Measurements from ENCODE around the gene EXD2. TPM values are rescaled to one million over a fixed set of nuclear protein-coding genes. Genes with fewer than 3 reads are reported as not detected.
"Not testable (repeated sequence)": the region's sequence is repeated elsewhere in the genome, so short reads cannot be mapped to it uniquely, and the experiment has no call there.

Gene EXD2
- total RNA-seq, 1 donor = 2.9 TPM

DNA sequence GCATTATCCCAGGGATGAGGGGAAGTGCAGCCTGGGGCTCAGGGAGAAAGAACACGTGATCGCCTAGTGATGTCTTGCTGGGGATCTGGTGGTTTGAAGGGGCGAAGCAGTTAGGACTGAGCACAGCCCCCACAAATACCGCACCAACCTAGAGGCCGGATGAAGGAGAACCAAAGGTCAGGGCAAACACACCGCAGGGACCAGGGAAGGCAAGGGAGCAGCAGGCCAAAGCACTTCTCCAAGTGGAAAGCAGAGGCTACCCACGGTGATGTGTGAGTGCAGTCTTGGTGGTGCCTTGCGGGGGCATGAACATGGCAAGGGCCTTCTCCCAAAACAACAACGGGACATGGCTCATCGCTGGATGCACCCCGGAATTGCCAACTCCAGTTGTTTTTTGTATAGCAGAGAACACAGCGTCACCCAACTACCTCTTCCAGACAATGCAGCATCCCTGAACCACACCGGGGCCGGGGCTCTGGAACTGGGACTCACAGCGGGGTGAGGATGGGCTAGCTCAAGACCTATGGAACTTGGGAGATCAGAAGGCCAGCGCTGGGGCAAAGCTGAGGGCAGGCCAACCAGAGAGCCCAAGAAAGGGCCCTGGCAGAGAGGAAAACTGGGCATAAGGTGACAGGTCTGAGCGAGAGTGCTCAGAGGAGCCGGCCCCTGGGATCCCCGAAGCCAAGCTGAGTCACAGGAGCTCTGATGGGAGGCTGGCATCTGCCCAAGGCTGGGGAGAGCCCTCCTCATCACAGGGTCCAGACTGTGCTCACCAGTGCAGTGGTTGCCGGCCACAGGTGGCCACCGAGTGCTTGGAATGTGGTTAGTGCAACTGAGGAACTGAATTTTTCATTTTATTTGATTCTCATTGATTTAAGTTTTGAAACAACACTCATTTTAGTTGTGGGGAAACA is 79.8 kb downstream of the EXD2 start:
- Histone ChIP-seq H3K27me3 (ENCODE audit: insufficient read depth, low read length) (no peaks in the 10 kb centered on the region), H3K4me1 (ENCODE audit: insufficient read depth, low read length) (no peaks in the 10 kb centered on the region), H3K9me3 (ENCODE audit: low read depth, low read length) (no peaks in the 10 kb centered on the region), H3K4me3 (ENCODE audit: low read length) (no peak overlapping the region)

DNA sequence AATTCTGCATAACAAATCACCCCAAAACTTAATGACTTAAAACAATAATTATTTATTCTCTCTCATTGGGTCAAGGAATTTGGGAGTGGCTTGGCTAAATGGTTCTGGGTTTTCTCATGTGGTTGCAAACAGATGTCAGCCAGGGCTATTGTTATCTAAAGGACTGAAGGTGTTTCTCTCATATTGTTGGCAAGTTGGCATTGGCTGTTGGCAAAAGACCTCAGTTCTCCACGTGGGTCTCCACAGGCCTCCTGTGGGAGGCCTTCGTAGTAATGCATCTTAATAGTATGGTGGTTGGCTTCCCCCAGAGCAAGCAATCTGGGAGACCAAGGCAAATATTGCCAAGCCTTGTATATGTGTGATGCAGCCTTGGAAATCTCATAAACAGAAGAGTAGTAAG is 83.0 kb downstream of the EXD2 start:
- H3K4me3 ChIP-seq (ENCODE audit: low read length) = no peak overlapping the region
- H3K4me1 ChIP-seq (ENCODE audit: insufficient read depth, low read length) = no peaks in the 10 kb centered on the region
- H3K27me3 ChIP-seq (ENCODE audit: insufficient read depth, low read length) = no peaks in the 10 kb centered on the region
- no peaks in the 10 kb centered on the region for H3K9me3 ChIP-seq (ENCODE audit: low read depth, low read length)

DNA sequence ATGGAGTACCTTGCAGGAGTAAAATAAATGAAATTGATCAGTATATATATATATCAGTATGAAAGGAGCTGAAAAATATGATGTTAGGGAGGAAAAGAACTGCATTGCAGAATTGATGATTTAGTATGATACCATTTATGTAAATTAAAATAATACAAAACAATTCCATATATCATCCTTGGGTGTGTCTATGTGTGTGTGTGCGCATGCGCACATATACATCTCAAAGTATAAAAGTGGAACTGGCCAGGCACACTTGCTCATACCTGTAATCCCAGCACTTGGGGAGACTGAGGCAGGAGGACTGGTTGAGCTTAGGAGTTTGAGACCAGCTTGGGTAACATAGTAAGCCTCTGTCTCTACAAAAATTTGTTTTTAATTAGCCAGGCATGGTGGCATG is 84.0 kb downstream of the EXD2 start:
- H3K27me3 ChIP-seq (ENCODE audit: insufficient read depth, low read length) = no peaks in the 10 kb centered on the region
- H3K4me3 ChIP-seq (ENCODE audit: low read length) = no peak overlapping the region
- no peaks in the 10 kb centered on the region for H3K4me1 ChIP-seq (ENCODE audit: insufficient read depth, low read length)
- no peaks in the 10 kb centered on the region for H3K9me3 ChIP-seq (ENCODE audit: low read depth, low read length)

DNA sequence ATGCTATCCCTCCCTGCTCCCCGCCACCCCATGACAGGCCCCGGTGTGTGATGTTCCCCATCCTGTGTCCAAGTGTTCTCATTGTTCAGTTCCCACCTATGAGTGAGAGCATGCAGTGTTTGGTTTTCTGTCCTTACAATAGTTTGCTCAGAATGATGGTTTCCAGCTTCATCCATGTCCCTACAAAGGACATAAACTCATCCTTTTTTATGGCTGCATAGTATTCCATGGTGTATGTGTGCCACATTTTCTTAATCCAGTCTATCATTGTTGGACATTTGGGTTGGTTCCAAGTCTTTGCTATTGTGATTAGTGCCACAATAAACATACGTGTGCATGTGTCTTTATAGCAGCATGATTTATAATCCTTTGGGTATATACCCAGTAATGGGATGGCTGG is 86.1 kb downstream of the EXD2 start:
- H3K9me3 ChIP-seq (ENCODE audit: low read depth, low read length); H3K4me3 ChIP-seq (ENCODE audit: low read length); H3K27me3 ChIP-seq (ENCODE audit: insufficient read depth, low read length); H3K4me1 ChIP-seq (ENCODE audit: insufficient read depth, low read length): not testable (repeated sequence)

DNA sequence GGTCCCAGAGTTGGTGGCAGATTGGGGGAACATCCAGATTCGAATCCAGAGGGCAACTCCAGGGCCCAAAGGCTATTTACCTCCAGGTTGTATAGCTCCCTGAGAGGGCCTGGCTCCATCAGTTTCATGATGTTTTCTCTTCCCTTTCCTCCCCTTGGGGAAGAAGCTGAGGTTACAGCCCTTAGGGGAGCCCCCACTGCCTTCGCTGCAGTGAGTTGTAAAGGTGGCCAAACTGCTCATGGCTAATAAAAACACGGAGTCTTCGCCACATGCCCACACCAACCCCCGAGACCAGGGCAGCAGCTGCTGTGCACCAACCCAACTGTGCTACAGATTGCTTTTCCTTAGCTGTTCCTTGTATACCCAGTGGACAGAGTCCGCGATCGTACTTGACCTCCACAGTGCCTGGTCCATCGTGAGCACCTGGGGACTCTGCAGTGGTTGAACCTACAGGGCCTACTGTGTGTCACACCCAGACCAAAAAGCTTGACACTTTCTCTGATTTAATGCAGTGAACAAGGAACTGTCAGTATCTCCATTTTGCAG is 89.5 kb downstream of the EXD2 start:
- Histone ChIP-seq H3K4me1 (ENCODE audit: insufficient read depth, low read length) (no peaks in the 10 kb centered on the region), H3K4me3 (ENCODE audit: low read length) (no peak overlapping the region), H3K9me3 (ENCODE audit: low read depth, low read length) (no peaks in the 10 kb centered on the region), H3K27me3 (ENCODE audit: insufficient read depth, low read length) (no peaks in the 10 kb centered on the region)

DNA sequence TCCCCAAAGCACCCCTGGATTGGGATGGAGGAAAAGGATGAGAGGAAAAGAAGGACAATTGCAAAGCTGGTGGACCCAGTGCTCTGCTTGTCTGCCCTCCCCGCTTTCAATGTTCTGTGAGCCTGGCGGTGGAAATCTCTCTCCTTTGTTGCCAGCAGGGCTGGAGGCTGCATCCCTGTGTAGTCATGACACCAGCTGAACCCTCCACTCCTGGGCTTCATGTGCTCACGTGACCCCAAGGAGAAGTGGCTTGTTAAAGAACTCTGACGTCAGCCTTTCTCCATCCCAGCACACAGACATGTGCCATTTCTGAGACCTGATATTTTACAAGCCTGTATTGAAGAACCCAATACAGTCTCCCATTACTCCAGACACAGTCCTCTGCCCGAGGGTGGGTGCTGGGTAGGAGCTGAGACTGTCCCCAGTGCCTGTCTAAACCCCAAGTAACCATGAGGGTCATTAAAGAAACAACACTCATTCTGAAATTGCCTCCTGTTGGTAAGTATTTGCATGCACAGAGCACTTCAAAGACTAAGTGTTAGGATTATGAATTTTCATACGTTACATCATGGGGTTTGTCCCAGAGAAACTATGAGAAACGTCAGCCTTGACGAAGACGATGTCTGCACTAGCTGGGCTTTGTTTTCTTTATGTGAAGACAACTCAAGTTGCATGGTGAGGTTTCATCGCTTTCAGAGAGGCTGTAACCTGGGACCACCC is 90.3 kb downstream of the EXD2 start:
- Histone ChIP-seq H3K9me3 (ENCODE audit: low read depth, low read length) (no peaks in the 10 kb centered on the region), H3K27me3 (ENCODE audit: insufficient read depth, low read length) (no peaks in the 10 kb centered on the region), H3K4me1 (ENCODE audit: insufficient read depth, low read length) (no peaks in the 10 kb centered on the region), H3K4me3 (ENCODE audit: low read length) (no peak overlapping the region)

DNA sequence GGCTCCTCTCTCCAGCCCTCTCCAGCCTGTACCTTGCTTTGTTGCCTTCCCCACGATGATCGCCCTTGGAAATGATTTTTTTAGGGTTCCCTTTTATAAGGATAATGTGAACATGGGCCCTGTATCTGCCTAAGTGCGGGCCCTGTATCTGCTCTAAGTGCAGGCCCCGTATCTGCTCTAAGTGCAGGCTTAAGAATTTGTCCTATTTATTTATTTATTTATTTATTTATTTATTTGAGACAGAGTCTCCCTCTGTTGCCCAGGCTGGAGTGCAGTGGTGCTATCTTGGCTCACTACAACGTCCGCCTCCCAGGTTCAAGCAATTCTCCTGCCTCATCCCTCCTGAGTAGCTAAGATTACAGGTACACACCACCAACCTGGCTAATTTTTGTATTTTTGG is 91.2 kb downstream of the EXD2 start:
- no peaks in the 10 kb centered on the region for H3K9me3 ChIP-seq (ENCODE audit: low read depth, low read length)
- no peak overlapping the region for H3K4me3 ChIP-seq (ENCODE audit: low read length)
- no peaks in the 10 kb centered on the region for H3K27me3 ChIP-seq (ENCODE audit: insufficient read depth, low read length)
- H3K4me1 ChIP-seq (ENCODE audit: insufficient read depth, low read length) = no peaks in the 10 kb centered on the region

DNA sequence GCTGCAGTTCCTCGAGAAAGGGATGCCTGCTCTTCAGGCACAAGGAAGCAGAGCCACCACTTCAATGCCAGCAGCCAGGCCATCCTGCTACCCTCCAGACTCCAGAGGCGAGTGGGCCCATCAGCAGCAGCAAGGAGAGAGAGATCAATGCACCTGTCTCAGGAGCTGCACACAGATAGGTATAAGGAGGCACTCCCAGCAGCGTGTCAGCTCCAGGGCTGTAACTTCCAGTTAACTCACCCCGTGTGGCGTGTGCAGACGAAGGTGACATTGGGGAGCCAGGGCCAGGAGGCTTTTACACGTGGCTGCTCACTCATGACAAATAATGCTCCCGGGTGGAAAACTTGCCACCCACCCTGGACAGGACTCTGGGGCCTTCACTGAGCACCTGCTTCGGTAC is 92.9 kb downstream of the EXD2 start:
- no peaks in the 10 kb centered on the region for H3K9me3 ChIP-seq (ENCODE audit: low read depth, low read length)
- no peaks in the 10 kb centered on the region for H3K4me1 ChIP-seq (ENCODE audit: insufficient read depth, low read length)
- H3K27me3 ChIP-seq (ENCODE audit: insufficient read depth, low read length) = no peaks in the 10 kb centered on the region
- no peak overlapping the region for H3K4me3 ChIP-seq (ENCODE audit: low read length)

DNA sequence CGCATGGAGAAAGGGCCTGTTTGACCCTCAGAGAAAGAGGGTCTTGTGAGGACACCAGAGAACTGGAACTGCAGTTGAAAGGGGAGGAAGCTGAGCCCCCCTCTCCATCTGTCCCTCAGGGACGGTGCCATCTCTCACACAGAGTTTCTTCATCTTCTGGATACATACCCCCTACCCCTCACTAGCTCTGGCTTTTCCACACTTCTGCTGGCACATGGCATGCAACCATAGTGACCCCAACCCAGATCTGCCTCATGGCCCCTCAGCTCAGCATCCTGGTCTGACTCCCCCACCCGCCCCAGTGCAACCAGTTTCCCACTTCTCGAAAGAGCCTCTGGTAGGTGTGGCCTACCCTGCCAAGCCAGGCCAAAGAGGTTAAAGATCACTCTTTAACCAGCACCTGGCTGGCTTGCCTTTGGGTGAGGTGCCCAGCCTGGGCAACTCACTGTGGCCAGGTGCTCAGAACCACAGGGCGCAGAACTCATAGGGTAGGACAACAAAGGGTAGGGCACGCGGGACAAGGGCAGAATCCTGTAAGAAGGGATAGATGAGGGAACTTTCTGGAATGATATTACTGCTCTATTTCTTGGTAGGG is 94.5 kb downstream of the EXD2 start:
- no peaks in the 10 kb centered on the region for H3K27me3 ChIP-seq (ENCODE audit: insufficient read depth, low read length)
- H3K4me1 ChIP-seq (ENCODE audit: insufficient read depth, low read length) = no peaks in the 10 kb centered on the region
- H3K4me3 ChIP-seq (ENCODE audit: low read length) = no peak overlapping the region
- H3K9me3 ChIP-seq (ENCODE audit: low read depth, low read length) = no peaks in the 10 kb centered on the region

DNA sequence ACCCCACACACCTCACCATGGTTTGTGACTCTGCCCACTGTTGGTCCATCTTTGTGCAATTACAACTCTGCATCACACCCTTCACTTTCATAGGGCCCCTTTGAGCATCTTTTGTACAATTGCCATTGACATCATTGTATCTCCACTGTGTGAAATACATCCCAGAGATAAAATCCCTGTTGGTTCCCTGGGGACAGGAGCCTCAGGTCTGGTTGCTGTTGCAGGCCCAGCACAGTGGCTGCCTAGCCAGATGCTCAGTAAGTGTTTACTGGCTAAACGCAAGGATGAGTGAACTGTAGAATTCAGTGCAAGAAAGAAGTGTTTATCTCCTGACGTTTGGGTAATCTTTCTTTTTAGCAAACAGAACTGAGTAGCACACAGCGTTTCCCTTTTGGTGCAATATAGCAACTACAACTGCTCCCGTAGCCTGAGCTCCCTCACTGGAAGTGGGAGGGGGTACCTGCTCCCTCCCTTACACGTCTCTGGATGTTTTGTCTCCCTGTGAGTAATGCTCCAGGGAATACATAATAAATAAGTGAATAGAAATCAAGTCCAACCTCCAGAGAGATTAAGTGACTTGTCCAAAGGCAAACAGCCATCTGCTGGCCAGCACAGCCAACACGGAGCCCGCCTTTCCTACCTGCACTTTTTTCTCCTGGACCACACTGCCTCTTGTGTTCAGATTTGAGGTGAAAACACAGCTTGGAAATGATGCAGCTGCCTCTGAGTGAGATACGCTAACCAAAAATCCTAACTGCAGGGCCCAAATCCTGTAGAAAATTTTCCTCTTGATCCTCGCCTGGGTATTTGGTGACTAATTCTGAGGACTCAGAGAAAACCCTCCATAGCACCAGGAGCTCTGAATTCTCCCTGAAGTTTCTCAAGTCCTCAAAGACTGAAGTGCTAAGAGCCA is 96.1 kb downstream of the EXD2 start:
- Histone ChIP-seq H3K27me3 (ENCODE audit: insufficient read depth, low read length) (no peaks in the 10 kb centered on the region), H3K4me3 (ENCODE audit: low read length) (no peak overlapping the region), H3K9me3 (ENCODE audit: low read depth, low read length) (no peaks in the 10 kb centered on the region), H3K4me1 (ENCODE audit: insufficient read depth, low read length) (no peaks in the 10 kb centered on the region)

DNA sequence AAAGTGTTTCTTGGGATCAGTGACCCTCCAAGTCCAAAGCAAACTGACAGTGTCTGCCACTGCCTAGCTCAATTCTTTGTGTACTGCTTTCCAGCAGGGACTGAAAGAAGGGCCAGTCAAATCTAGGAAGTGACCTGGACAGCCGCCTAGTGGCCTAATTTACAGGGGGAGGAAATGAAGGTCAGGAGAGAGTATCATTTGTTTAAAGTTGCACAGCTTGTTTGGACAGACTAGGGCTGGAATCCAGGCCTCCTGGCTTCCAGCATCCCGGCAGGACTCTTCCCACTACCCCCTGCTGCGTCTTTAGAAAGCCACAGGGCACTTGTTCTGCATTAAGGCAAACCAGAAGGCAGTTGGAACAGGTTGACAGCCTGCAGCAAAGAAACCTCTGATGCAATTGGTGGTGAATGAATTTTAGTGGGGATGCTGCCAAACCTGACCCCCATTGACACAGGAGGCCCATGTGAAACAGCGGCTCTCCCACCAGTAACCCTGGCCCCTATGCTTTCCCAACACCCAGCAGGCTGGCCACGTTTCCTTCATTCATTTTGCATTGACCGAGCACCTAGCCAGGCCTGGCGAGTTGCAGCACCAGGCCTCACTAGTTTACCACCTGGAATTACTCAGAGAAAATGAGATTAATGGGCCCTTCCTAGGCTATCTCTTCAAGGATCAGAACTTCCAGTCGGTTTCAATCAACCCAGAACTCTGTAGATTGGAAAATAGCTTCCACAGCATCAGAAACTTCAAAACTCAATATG is 96.9 kb downstream of the EXD2 start:
- Histone ChIP-seq H3K27me3 (ENCODE audit: insufficient read depth, low read length) (no peaks in the 10 kb centered on the region), H3K4me1 (ENCODE audit: insufficient read depth, low read length) (no peaks in the 10 kb centered on the region), H3K4me3 (ENCODE audit: low read length) (no peak overlapping the region)

DNA sequence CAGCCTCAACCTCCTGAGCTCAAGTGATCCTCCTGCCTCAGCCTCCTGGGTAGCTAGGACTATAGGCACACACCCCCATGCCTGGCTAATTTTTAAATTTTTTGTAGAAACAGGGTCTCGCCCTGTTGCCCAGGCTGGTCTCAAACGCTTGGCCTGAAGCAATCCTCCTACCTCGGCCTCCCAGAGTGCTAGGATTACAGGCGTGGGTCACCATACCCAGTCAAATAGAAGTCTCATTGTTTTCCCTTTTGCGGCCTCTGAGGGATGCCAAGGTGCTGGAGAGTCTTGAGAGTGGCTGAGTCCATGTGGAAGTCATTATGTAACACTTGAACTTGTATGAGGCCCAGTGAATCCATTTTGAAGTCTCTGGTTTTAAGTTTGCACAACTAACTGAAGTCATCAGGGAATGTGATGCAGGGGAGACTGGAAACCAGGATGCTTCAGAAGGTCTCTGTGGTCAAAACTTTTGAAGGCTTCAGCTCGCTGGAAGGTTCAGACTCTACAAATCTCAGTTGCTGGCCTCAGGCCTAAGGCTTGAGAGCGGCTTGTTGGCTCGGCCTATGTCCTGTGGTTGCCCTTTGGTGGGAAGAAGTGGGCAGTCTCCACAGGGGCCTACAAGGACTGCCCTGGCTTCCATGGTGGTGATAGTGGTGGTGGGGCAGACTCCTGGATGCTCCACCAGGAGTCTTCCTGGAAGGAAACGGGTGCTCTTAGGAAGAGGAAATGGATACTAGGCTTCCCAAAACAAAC is 97.8 kb downstream of the EXD2 start:
- Histone ChIP-seq H3K4me3 (ENCODE audit: low read length) (no peak overlapping the region), H3K4me1 (ENCODE audit: insufficient read depth, low read length) (no peaks in the 10 kb centered on the region), H3K9me3 (ENCODE audit: low read depth, low read length) (no peaks in the 10 kb centered on the region), H3K27me3 (ENCODE audit: insufficient read depth, low read length) (no peaks in the 10 kb centered on the region)

More for the DNA sequence above, 96.9 kb downstream of the EXD2 start:
- no peaks in the 10 kb centered on the region for H3K9me3 ChIP-seq (ENCODE audit: low read depth, low read length)

DNA sequence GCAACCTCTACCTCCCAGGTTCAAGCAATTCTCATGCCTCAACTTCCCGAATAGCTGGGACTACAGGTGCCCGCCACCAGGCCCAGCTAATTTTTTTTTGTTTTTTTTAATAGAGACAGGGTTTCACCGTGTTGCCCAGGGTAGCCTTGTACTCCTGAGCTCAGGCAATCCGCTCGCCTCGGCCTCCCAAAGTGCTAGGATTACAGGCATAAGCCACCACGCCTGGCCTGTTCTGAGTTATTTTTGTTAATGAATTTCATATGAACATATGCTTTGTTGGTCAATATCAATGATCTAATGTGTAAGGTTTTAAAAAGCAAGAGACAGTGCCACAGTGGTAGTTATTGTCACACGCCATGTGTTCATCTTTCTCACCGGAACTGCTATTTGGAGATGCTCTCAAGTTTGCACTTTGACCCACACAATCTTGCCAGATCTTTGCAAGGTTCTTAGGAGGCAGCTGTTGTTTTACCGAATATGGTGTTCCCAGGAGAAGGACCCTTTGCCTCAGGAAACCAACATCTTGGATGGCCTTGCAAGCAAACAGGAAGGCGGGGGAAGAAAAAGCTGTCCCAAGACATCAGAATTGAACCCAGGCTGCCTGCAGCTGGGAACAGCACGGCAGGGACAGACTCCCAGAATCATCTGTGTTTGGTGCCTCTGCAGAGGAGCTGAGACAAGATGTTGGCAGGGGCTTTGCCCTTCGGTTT is 98.7 kb downstream of the EXD2 start:
- H3K4me1 ChIP-seq (ENCODE audit: insufficient read depth, low read length) = no peaks in the 10 kb centered on the region
- no peaks in the 10 kb centered on the region for H3K27me3 ChIP-seq (ENCODE audit: insufficient read depth, low read length)
- no peak overlapping the region for H3K4me3 ChIP-seq (ENCODE audit: low read length)
- no peaks in the 10 kb centered on the region for H3K9me3 ChIP-seq (ENCODE audit: low read depth, low read length)
